HG02852 (cell line): ENCODE results near the gene SLC25A10.

Experiments used
- ATAC-seq: cut with Tn5 transposase; IDR thresholded peaks from one replicate; pipeline ENCODE4 v1.9.1; 2021; ENCODE audit warnings: mild to moderate bottlenecking, moderate library complexity; ENCODE audit not compliant: unreplicated experiment

The SLC25A10 gene

DNA sequence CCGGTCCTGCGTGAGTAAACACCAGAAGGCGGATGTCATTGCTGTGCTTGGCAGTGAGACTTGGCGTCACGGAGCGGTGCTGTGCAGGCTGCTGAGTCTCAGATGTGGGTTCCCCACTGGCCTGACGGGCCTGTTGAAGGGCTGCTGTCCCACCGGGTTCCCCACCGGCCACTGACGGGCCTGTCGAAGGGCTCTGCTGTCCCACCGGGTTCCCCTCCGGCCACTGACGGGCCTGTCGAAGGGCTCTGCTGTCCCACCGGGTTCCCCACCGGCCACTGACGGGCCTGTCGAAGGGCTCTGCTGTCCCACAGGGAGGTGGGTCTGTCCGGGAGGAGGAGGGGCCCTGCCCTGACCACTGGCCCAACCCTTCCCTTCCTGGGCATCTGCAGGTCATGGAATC is 25.5 kb upstream of the SLC25A10 start:
- no peak for ATAC-seq

DNA sequence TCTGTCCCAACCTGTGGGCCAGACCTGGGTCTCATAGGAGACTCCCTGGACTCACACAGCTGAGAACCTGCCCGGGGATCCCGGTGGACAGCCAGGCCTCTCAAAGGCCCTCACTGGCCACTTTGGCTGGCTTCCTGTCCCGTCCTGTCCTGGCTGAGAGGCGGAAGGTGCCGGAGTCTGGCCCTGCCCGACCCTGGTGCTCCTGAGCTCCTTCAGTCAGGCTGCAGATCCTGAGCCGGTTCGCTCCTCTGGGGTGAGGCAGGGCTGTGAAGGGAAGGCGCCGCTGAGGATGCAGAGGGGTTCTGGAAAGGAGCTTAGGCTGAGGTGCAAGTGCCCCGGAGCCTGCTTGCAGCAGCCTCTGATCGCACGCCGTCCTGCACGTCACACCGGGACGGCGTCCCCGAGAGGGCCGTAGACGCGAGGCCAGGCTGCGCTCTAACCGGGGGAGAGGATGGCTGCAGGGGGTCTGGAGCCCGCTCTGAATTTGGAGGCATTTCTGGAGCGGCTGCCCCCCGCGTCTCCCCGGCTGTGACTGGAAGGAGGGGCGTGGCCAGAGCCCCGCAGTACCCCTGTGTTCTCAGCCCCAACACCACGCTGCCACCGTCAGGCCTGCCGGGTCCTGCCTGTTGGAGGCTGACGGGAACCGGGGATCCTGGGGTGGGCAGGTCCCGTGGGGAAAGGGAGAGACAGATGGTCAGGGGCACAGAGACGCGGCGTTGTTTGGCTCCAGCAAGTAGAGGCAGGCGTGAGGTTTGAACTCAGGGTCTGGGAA is 24.1 kb upstream of the SLC25A10 start:
- ATAC-seq: no peak

DNA sequence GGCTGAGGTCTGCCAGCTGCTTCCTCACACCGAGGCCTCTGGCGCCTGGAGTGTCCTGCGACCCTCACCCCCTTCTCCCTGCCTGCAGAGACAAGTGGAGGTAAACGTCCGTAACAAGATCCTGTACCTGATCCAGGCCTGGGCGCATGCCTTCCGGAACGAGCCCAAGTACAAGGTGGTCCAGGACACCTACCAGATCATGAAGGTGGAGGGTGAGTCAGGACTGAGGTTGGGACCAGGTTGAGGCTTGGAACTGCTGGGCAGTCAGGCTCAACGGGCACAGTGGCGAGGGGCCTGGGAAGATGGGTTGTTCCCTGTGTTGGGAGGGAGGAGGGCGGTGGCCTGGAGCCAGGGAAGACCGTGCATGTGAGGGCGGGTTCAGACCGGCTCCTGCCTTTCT is 23.5 kb upstream of the SLC25A10 start:
- ATAC-seq: no peak

DNA sequence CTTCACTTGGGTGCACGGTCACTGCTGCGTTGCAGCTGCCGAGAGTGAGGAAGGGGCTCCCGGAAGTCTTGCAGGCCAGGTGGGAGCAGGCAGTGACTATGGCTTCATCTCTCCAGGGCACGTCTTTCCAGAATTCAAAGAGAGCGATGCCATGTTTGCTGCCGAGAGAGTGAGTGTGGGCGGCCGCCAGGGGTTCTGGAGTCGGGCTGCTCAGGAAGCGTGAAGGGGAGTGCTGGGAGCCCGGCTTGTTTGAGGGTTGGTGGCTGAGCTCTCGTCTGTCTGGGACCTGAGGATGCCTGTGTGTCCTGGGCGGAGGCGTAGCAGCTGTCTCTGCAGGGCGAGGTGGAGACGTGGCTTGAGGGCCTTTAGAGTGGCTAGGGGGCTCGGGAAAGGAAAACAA is 22.0 kb upstream of the SLC25A10 start:
- ATAC-seq: no peak

DNA sequence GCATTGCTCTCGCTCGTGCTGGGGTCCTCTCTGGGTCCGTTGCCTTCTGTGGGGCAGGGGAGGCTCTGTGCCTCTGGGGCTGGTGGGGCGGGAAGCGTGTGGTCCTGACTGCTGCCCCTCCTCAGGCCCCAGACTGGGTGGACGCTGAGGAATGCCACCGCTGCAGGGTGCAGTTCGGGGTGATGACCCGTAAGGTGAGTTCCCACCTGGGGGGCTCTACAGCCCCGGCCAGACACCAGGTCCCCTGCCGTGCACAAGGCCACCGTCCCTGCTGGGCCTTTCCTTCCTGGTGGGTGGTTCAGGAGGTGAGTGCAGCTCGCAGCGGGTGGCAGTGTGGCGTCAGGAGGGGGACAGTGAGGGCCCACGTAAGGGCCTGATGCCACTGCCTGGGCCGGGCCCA is 21.5 kb upstream of the SLC25A10 start:
- ATAC-seq: no peak

DNA sequence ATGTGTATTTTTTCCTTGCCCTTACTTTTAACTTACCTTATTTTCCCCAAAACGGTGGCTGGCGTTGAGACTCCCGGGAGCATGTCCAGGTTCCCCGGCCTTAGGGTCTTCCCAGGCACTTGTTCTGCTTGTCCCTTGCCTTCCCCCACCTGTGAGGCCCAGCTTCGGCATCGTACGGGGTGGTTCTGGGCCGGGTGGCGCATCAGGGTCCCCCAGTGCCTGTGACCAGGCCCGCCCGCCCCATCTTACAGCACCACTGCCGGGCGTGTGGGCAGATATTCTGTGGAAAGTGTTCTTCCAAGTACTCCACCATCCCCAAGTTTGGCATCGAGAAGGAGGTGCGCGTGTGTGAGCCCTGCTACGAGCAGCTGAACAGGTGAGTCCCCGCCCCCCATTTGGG is 20.9 kb upstream of the SLC25A10 start:
- no peak for ATAC-seq

DNA sequence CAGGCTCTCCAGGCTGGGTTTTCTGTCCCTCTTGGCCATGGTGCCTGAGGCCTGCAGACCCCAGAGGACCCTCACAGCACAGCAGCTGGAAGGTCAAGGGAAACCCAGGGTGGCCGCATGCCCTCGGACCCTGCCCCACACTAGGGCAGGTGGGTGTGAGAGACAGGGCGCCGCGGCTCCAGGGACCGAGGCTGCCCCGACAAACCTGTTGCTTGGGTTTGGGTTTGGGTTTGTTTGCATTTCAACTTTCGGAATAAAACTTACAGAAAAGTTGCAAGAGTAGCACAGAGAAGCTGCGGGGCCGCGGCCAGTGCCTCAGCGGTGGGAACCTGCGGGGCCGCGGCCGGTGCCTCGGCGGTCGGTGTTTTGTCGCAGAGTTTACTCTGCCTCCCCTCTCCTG is 20.5 kb upstream of the SLC25A10 start:
- no peak for ATAC-seq

DNA sequence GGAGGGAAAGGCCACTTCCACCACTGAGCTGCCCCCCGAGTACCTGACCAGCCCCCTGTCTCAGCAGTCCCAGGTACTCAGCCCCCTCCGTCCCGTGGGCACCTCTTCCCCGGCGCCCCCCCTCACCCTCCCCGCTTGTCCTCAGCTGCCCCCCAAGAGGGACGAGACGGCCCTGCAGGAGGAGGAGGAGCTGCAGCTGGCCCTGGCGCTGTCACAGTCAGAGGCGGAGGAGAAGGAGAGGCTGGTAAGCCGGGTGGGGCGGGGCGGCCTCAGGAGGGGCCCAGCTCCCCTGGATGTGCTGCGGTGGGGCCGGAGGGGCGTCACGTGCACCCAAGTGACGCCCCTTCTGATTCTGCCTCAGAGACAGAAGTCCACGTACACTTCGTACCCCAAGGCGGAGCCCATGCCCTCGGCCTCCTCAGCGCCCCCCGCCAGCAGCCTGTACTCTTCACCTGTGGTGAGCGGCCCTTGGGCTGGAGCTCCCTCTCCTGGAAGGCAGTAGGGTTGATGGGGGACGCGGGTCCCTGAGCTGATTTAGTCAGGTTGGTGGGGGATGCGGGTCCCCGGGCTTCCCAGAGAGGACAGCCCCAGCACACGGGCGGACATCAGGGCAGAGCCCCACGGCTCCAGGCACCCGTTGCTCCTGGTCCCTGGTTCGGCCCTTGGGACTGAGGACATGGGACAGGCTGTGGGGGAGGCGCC is 18.4 kb upstream of the SLC25A10 start:
- ATAC-seq: no peak

DNA sequence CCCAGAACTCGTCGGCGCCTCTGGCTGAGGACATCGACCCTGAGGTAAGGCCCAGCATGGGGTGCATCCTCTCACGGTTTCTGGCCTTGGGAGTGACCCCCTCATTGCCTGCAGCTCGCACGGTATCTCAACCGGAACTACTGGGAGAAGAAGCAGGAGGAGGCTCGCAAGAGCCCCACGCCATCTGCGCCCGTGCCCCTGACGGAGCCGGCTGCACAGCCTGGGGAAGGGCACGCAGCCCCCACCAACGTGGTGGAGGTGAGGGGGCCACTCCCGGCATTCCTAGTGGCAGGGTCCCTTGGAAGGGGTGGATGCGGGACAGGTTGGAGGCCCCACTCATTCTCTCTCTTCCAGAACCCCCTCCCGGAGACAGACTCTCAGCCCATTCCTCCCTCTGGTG is 17.3 kb upstream of the SLC25A10 start:
- no peak for ATAC-seq

DNA sequence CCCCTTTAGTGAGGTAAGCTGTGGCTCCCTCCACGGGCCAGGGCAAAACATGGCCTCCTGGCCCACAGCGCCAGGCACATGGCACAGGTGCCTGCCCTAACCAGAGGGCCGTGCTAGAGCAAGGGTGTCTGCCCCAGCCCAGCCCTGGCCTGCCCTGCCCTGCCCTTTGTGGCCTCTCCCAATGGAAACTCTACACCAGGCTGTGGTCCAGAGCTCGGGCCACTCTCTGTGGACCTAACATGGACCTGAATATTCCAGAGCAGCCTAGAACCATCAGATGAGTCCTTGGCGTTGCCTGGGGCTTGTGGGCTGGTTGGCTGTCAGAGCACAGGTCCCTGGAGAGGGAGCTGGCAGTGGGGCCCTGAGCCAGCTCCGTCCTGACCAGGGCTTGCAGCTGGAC is 16.9 kb upstream of the SLC25A10 start:
- ATAC-seq: no peak

DNA sequence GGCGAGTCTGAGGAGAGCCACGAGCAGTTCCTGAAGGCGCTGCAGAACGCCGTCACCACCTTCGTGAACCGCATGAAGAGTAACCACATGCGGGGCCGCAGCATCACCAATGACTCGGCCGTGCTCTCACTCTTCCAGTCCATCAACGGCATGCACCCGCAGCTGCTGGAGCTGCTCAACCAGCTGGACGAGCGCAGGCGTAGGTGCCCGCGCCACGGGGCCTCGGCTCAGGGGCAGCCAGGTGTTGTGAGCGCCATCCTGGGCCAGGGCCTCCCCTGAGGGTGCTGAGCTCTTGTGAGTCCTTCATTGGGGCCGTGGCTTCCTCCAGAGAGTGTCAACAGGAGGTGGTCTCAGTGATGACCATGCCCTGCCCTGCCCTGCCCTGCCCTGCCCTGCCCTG is 16.3 kb upstream of the SLC25A10 start:
- ATAC-seq: no peak

DNA sequence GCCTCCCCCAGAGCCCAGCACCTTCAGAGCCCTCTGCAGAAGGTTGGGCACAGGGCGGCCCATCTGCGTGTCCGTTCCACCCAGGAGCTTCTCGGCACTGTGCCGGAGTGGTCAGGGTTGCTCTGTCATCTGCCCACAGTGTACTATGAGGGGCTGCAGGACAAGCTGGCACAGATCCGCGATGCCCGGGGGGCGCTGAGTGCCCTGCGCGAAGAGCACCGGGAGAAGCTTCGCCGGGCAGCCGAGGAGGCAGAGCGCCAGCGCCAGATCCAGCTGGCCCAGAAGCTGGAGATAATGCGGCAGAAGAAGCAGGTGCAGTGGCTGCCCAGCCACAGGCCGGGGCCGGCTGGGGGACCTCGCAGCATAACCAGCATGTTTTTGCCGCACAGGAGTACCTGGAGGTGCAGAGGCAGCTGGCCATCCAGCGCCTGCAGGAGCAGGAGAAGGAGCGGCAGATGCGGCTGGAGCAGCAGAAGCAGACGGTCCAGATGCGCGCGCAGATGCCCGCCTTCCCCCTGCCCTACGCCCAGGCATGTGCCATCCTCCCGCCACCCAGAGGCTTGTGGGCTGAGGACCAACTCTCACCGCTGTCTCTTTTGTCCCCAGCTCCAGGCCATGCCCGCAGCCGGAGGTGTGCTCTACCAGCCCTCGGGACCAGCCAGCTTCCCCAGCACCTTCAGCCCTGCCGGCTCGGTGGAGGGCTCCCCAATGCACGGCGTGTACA is 15.7 kb upstream of the SLC25A10 start:
- ATAC-seq: no peak

DNA sequence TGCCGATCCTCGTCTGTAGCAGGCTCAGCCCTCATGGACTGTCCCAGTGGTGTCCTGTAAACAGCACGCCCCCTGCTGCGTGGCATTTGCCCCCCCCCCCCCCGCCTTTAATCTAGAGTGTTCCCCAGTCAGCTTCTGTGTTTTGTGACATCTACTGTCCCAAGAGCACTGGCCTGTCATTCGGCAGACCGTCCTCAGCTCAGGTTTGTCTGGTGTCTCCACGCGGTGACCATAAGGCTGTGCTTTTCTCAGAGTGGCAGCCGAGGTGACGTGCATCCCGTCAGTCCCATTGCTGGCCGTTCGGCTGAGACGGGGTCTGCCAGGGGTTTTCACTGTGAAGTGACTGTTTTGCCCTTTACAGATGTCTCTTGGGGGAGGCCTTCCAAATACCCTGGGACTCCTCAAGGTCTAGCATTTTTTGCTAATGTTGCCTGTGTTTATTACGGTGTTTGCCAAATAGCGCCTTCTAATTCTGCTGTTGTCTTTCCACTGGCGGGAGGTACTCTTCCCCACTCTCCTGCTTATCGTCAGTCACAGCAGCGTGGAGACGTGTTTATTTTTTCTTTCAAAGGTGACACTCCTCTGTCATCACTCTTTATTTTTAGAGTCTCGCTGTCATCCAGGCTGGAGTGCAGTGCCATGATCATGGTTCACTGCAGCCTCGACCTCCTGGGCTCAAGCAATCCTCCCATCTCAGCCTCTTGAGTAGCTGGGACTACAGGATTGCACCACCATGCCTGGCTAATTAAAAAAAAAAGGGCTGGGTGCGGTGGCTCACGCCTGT is 14.6 kb upstream of the SLC25A10 start:
- no peak for ATAC-seq

DNA sequence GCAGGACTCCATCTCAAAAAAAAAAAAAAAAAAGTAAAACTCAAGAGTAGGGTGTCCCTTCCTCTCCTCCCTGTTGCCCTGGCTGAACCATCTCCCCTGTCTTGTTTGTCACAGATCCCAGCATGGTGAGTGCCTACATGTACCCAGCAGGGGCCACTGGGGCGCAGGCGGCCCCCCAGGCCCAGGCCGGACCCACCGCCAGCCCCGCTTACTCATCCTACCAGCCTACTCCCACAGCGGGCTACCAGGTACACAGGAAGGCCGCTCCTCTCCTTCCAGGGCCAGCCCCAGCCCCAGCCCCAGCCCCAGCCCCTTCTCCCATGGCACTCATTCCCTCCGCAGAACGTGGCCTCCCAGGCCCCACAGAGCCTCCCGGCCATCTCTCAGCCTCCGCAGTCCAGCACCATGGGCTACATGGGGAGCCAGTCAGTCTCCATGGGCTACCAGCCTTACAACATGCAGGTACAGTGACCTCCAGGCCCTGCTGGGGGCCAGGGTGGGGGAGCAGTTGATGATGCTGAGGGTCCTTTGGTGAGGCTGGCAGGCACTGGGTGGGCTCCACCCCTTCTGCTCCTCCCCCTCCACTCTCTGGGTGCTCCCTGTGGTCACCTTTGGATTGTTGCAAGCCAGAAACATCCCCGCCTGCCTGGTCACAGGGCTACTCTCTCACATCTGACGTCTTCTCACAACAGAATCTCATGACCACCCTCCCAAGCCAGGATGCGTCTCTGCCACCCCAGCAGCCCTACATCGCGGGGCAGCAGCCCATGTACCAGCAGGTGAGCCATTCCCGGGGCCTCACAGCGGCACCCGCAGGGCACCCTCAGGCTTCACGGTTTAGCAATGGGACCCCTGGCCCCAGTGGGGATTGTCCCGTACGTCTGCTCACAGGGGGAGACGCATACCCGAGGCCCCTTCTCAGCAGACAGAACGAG is 11.5 kb upstream of the SLC25A10 start:
- no peak for ATAC-seq

DNA sequence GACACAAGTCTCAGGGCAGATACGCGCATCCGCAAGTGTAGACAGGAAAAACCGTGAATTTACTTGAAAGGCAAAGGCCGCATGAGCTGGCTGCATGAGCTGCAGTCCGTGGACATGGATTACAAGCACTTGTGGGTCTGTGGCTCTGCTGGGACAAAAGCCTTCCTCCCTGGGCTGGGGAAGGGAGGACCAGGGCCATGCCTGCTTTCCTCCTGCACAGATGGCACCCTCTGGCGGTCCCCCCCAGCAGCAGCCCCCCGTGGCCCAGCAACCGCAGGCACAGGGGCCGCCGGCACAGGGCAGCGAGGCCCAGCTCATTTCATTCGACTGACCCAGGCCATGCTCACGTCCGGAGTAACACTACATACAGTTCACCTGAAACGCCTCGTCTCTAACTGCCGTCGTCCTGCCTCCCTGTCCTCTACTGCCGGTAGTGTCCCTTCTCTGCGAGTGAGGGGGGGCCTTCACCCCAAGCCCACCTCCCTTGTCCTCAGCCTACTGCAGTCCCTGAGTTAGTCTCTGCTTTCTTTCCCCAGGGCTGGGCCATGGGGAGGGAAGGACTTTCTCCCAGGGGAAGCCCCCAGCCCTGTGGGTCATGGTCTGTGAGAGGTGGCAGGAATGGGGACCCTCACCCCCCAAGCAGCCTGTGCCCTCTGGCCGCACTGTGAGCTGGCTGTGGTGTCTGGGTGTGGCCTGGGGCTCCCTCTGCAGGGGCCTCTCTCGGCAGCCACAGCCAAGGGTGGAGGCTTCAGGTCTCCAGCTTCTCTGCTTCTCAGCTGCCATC is 10.6 kb upstream of the SLC25A10 start:
- ATAC-seq: no peak

DNA sequence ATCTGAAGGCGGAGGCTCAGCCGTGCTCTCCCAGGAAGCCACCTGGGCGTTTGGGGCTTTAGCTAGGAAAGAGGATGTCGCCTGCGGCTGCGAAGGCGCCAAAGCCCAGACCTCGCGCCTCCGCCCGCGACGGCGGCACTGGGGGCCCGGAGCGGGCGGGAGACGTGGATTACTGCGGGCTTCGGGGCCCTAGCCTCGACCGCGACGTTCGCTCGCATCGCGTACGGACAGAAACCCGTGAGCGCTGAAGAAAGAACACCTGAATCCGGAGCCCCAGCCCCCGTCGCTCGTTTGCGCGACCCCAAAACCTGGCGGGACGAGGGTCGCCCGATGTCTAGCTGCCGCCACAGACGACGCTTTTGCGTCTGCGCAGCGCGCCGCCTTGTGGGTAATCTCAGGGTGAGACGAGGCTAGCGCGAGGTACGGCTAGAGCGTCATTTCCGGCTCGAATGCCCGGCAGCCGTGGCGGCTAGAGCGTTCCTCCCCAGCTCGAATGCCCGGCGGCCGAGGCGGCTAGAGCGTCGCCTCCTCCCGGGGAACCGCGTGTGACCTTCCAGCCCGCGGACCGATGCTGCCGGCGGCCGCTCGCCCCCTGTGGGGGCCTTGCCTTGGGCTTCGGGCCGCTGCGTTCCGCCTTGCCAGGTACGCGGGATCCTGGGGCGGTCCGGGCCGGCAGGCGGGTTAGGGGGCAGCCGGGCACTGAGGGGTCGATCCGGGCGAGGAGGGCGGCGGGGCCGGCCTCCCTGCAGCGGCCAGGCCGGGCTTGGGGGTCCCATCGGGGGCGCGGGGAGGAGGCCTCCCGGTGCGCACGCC is 8.9 kb upstream of the SLC25A10 start, which contains the start of gene MRPL12:
Gene MRPL12 (plus strand): TSS at position 434 of the 813 bp plus-strand sequence. CDS start 135 bp downstream, at position 569.
- ATAC-seq: peak; percentile 73

DNA sequence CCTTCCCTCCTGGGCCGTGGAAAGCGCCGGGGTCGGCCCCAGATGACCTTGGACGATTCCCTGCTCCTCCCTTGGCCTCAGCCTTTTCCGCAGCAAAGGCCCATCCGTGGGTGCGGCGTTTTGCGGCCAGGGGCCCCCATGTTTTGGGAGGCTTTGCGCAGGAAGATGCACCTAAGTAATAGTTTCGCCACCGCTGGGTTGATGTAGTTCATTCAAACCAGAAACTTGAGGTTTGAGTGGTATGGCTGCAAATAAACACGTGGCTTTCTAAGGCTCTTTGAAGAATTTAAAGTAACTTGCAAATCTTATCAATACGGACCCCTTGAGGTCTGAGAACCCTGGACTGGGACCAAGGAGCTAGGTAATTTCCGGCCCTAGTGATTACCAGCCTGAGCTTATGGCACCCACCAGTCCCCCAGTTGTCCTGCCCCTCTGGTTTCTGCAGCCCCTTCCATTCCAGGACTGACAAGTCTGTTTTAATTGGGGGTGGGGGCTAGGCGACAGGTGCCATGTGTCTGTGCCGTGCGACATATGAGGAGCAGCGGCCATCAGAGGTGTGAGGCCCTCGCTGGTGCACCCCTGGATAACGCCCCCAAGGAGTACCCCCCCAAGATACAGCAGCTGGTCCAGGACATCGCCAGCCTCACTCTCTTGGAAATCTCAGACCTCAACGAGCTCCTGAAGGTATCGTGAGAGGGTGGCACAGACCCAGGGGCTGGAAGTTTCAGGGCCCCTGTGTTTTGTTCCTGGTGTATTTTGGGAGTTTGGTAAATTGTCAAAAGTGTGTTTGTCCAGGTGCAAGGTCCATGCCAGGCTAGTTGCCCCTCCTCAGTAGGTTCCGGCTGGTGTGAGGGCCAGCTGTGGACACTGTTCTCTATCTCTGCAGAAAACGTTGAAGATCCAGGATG is 8.1 kb upstream of the SLC25A10 start:
- ATAC-seq: no peak
